ENCODE measurements around the gene LRRC41. TPM values are rescaled to one million over a fixed set of nuclear protein-coding genes. Genes with fewer than 3 reads are reported as not detected.
"Not testable (repeated sequence)": the region's sequence is repeated elsewhere in the genome, so short reads cannot be mapped to it uniquely, and the experiment has no call there.

LRRC41 gene
- total RNA-seq, 1 donor from 2014 or later, result 47.7 TPM

DNA sequence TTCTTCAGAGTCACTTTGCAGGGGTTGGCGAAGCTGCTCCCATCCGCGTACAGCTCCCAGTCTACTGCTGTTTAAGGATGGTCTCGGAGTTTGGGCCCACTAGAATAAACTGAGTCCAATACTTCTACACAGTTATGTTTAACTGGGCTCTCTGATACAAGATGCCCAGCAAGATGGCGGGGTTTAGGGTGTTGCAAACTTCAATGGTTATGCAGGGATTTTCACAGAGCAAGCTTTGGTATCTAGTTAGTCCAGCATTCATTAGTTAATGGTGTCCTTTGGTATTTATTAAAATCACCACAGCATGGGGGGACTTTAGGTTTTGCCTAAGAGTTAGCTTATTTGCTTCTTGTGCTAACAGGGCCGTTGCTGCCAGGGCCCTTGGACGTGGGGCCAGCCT lies 24.8 kb upstream of the LRRC41 start:
- DNase-seq (ENCODE audit: low spot score), result not testable (repeated sequence)

- not testable (repeated sequence) for DNase-seq (ENCODE audit: low spot score)
Measured at GRCh38 chr1:46325285-46326076, 22.1 kb upstream of the LRRC41 start.

GRCh38 chr1:46322191-46322590 lies 18.8 kb upstream of the LRRC41 start:
- DNase-seq (ENCODE audit: low spot score), result not testable (repeated sequence)

DNA sequence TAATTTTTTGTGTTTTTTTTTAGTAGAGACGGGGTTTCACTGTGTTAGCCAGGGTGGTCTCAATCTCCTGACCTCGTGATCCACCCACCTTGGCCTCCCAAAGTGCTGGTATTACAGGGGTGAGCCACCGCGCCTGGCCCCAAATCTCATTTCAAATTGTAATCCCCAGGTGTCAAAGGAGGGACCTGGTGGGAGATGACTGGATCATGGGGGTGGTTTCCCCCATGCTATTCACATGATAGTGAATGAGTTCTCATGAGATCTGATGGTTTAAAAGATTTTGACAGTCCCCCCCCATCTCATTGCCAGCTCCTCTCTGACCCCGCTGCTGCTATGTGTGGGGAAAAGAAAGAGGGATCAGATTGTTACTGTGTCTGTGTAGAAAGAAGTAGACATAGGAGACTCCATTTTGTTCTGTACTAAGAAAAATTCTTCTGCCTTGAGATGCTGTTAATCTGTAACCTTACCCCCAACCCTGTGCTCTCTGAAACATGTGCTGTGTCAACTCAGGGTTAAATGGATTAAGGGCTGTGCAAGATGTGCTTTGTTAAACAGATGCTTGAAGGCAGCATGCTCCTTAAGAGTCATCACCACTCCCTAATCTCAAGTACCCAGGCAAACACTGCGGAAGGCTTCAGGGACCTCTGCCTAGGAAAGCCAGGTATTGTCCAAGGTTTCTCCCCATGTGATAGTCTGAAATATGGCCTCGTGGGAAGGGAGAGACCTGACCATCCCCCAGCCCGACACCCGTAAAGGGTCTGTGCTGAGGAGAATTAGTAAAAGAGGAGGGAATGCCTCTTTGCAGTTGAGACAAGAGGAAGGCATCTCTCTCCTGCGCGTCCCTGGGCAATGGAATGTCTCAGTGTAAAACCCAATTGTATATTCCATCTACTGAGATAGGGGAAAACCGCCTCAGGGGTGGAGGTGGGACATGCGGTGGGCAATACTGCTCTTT lies 16.8 kb upstream of the LRRC41 start:
- DNase-seq (ENCODE audit: low spot score), result not testable (repeated sequence)

DNA sequence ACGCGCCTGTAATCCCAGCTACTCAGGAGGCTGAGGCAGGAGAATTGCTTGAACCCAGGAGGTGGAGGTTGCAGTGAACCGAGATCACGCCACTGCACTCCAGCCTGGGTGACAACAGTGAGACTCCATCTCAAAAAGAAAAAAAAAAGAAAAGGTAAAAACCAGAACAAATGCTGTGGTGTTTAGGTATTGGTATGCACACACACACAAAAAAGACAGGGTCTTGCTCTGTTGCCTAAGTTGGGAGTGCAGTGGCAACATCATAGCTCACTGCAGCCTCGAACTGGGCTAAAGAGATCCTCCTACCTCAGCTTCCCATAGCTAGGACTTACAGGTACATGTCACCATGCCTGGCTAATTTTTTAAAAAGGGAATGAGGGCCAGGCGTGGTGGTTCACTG lies 15.9 kb upstream of the LRRC41 start:
- not testable (repeated sequence) for DNase-seq (ENCODE audit: low spot score)

DNA sequence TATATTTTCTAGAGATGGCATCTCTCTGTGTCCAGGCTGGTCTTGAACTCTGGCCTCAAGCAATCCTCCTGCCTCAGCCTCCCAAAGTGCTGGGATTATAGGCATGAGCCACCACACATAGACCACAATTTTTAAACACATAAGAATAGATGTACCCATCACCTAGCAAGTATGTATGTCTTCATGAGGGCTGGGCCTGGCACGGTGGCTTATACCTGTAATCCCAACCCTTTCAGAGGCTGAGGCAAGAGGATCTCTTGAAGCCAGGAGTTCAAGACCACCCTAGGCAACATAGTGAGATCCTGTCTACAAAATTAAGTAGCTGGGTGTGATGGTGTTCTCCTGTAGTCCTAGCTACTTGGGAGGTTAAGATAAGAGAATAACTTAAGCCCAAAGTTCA lies 13.9 kb upstream of the LRRC41 start:
- DNase-seq (ENCODE audit: low spot score), result no peak

DNA sequence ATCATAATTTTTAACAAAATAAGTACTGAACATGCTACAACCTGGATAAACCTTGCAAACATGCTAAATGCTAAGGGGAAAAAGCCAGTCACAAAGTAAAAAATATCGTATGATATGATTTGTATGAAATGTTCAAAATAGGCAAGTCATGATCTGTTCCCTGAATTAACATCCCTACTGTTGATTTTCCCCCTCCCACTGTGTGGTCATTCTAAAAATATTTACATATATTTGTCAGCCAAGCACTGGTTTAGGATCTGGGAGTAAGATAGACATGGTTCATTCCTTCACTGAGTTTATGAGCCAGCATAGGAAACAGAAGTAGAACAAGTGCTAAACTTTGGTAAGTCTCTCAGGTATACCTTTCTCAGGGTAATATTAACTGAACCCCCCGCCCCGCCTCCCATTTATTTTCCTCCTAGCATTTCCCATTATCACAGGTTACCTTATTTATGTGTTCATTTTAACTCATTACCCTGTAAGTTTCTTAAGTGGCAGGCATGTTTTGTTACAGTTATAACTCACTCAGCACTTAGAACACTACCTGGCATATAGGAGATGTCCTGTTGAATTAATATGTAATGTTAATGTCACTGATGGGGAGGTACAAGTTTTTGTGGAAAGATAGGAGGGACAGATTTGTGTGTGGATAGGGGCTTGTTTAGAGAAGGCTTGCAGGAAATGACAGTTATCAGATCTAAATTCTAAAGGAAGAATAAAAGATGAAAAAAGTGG lies 12.4 kb upstream of the LRRC41 start:
- DNase-seq (ENCODE audit: low spot score), result no peak

DNA sequence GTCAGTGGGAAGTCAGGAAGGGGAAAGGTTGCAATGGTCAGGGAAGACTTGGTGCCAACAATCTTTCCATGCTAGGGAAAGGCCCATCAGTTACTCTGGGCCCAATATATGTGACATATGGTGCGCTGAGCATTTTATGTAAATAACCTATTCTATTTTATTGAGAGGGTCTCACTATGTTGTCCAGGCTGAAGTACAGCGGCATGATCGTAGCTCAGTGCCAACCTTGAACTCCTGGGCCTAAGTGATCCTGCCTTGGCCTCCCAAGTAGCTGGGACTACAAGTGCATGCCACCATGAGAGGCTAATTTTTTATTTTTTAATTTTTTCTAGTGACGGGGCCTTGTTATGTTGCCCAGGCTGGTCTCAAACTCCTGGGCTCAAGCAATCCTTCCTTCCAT lies 6.9 kb upstream of the LRRC41 start:
- DNase-seq (ENCODE audit: low spot score), result no peak

DNA sequence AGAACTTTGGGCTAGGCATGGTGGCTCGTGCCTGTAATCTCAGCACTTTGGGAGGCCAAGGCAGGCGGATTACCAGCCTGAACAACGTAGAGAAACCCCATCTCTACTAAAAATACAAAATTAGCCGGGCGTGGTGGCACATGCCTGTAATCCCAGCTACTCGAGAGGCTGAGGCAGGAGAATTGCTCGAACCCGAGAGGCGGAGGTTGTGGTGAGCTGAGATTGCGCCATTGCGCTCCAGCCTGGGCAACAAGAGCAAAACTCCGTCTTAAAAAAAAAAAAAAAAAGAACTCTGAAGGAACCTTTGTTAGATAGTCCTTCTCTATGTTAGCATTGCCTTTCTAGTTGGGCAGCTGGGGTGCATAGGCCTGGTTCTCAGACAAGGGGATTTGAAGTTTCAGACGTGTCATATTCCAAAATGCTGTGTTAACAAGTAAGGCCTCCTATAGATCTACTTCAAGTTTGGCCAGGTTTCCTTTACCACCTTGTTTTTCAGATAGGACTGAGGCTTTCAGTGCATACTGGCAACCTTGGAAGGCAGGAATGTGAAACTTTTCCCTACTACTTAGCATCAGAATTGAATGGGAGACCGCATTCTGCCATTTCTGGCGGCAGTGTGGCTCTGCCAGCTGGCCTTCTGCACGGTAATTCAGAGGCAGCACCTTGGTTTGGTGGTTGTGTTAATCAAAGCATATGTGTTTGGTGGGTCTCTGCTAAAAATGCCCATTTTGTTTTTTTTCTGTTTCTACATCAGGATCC lies 6.2 kb upstream of the LRRC41 start:
- no peak for DNase-seq (ENCODE audit: low spot score)

DNA sequence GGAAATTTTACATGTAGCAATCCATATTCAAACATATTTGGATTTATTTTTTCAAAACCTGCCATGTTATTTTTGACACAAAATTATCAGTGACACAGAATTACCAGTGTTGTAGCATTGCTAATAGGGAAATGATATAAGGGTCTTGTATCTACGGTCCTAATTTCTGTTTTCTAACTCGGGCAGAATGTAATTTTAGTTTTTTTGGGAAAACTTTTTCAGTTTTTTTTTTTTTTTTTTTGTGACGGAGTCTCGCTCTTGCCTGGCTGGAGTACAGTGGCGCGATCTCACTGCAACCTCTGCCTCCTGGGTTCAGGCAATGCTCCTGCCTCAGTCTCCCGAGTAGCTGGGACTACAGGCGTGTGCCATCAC lies 2.7 kb upstream of the LRRC41 start:
- no peak for DNase-seq (ENCODE audit: low spot score)

- DNase-seq (ENCODE audit: low spot score), result peak; percentile 17
Measured at GRCh38 chr1:46303872-46304326, 483 bp upstream of the LRRC41 start.

DNA sequence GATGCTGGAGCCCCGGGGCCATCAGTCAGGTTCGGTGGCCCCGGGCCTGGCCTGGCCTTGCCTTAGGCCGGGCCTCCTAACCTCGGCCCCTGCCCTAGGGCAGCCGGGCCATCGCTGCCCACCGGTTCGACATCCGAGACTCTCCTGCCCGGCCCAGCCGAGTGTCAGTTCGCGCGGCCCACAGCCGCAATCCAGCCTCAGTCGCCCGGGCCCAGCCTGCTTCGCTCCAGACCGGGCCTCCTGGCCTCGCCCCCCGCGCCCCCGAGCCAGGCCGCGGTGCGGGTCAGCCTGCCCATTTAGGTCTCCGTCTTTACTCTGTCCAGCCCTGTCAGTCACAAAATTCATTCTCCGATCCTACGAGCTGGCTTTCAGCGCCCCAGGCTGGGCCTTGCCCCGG lies 777 bp downstream of the LRRC41 start:
- DNase-seq (ENCODE audit: low spot score), result no peak

GRCh38 chr1:46301808-46302640 lies 1.4 kb downstream of the LRRC41 start:
- DNase-seq (ENCODE audit: low spot score), result peak; percentile 66

GRCh38 chr1:46301406-46301807 lies 2.0 kb downstream of the LRRC41 start:
- DNase-seq (ENCODE audit: low spot score), result no peak

DNA sequence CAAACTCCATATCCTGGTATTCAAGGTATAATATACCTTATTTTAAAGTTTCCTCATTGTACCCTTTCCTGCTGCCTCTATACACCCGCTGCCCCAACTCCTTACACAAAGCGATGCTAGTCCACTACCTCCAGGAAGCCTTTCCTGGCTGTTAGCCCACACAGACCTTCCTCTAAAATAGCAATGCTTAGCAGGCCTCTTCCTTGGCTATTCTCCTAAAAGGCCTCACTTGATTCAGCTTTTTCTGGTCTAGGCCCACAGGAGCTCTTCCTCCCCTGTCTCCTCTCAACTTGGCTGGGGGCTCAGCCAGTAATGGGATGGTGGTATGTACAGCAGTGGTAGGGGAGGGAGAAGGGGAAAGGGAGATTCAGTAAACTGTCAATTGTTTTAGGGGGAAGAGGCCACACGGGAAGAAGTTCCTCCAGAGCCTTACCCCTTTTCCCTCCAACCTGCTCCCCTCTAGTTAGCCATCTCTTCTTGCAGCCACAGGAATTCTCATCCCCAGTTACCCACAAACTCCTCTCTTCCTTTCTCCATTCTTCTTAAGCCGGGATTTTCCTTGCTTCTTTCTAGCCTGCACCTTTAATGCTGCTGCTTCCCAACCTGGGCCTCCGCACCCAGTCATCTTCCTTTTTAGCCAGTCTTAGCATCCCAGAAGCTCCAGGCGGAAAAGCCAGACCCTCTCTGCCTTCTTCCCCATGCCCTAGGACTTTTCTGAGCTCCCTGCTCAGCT lies 2.6 kb downstream of the LRRC41 start:
- DNase-seq (ENCODE audit: low spot score), result peak; percentile 75

DNA sequence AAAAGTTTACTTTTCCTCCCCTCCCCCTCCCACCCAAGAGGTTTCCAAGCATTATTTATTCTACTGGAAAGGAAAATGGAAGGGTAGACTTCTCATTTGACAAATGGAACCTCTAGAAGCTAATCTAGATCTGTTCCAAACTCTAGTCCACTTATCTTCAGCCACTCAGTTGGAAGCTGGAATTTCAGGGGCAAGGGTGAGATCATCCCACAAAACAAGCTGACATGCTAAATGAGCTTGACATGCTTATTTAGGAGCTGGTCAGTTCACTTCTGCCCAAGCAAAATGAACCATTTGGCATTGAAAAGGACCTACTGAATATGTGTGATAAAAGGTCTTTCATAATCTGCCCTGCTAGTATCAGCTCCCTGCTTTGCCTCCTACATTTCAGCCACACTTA lies 5.0 kb downstream of the LRRC41 start:
- no peak for DNase-seq (ENCODE audit: low spot score)

- no peak for DNase-seq (ENCODE audit: low spot score)
Measured at GRCh38 chr1:46295306-46295705, 8.1 kb downstream of the LRRC41 start.

- DNase-seq (ENCODE audit: low spot score), result no peak
Measured at GRCh38 chr1:46289976-46290375, 13.4 kb downstream of the LRRC41 start.

DNA sequence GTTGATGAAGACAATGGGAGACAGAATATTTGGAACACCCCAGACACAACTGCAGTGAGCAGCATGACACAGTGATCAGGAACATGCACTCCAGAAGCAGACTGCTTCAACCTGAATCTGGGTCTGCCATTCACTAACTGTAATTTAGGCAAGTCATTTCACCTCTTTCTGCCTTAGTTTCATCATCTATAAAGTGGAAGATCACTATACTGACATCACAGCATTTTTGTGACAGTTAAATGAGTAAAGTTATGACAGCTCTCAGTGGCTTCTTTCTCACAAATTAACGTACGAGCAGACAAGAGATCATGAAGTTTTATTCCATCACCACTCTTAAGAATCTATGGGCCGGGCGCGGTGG lies 14.3 kb downstream of the LRRC41 start:
- no peak for DNase-seq (ENCODE audit: low spot score)
